ENCODE results near the gene RETREG1.
A peak's percentile ranks its signal among the peaks of the same experiment; 100 is the strongest.

RETREG1 gene

GRCh38 chr5:16664368-16664767 lies 47.6 kb upstream of the RETREG1 start:
- Histone ChIP-seq H3K4me1 (ENCODE audit: control insufficient read depth in 2 of 2, insufficient read depth in 1 of 2, low read depth in 1 of 2, low read length in 2 of 2) (no peaks in the 10 kb centered on the region), H3K79me1 (ENCODE audit: low read depth, low read length) (peaks cover 2% of the 10 kb centered on the region)

GRCh38 chr5:16663840-16664239 lies 47.0 kb upstream of the RETREG1 start:
- Histone ChIP-seq H3K18ac (ENCODE audit: low read length) (no peak overlapping the region), H4K91ac (ENCODE audit: low read depth, low read length, poor library complexity) (no peak overlapping the region), H3K4me2 (ENCODE audit: insufficient read depth, low read length, poor library complexity, severe bottlenecking) (no peak overlapping the region), H3K4me3 (ENCODE audit: low read length in 2 of 2) (no peak overlapping the region), H3K27ac (replicated peaks; ENCODE audit: low read length) (no peak overlapping the region), H3K4me1 (ENCODE audit: control insufficient read depth in 2 of 2, insufficient read depth in 1 of 2, low read depth in 1 of 2, low read length in 2 of 2) (no peaks in the 10 kb centered on the region), H3K79me1 (ENCODE audit: low read depth, low read length) (peaks cover 2% of the 10 kb centered on the region), H3K36me3 (replicated peaks in 1 of 2; ENCODE audit: control insufficient read depth in 2 of 2, insufficient read depth in 2 of 2, low read length in 2 of 2) (peaks cover 33 to 55% of the 10 kb centered on the region in 2 donors), H2AK5ac (ENCODE audit: low read depth, low read length) (no peak overlapping the region), H2BK120ac (ENCODE audit: low read depth, low read length) (no peak overlapping the region), H3K23ac (ENCODE audit: low read depth, low read length, poor library complexity) (no peak overlapping the region), H4K8ac (ENCODE audit: low read depth, low read length) (no peak overlapping the region), H2BK15ac (ENCODE audit: low read length) (no peak overlapping the region), H3K27me3 (ENCODE audit: control insufficient read depth in 3 of 3, insufficient read depth in 3 of 3, low read depth in 1 of 3, low read length in 3 of 3) (no peaks in the 10 kb centered on the region), H3K9me3 (replicated peaks in 1 of 2; ENCODE audit: control insufficient read depth in 2 of 2, insufficient read depth in 1 of 2, low read depth in 1 of 2, low read length in 2 of 2) (no peaks in the 10 kb centered on the region), H2BK5ac (ENCODE audit: low read length) (no peak overlapping the region), H3K9ac (ENCODE audit: low read depth, low read length, poor library complexity) (no peak overlapping the region), H2AFZ (ENCODE audit: low read length) (no peak overlapping the region), H2BK12ac (ENCODE audit: low read length) (no peak overlapping the region), H3K14ac (ENCODE audit: low read length) (no peak overlapping the region), H3K4ac (ENCODE audit: low read length) (no peak overlapping the region)
- no CpG with 5 or more reads among the region's 4 CpGs for WGBS, 2 donors (ENCODE audit: extremely low coverage in 2 of 2, insufficient read length in 2 of 2, insufficient replicate concordance in 1 of 2)
- no peak for DNase-seq (ENCODE audit: low spot score)

More at GRCh38 chr5:16664368-16664767, 47.6 kb upstream of the RETREG1 start:
- Histone ChIP-seq H2BK5ac (ENCODE audit: low read length) (no peak overlapping the region), H3K18ac (ENCODE audit: low read length) (no peak overlapping the region), H3K36me3 (replicated peaks in 1 of 2; ENCODE audit: control insufficient read depth in 2 of 2, insufficient read depth in 2 of 2, low read length in 2 of 2) (peaks cover 34 to 60% of the 10 kb centered on the region in 2 donors), H4K8ac (ENCODE audit: low read depth, low read length) (peak overlapping the region; percentile 1), H3K4me3 (ENCODE audit: low read length in 2 of 2) (no peak overlapping the region), H3K27ac (replicated peaks; ENCODE audit: low read length) (no peak overlapping the region), H4K91ac (ENCODE audit: low read depth, low read length, poor library complexity) (no peak overlapping the region), H3K9me3 (replicated peaks in 1 of 2; ENCODE audit: control insufficient read depth in 2 of 2, insufficient read depth in 1 of 2, low read depth in 1 of 2, low read length in 2 of 2) (no peaks in the 10 kb centered on the region), H3K4ac (ENCODE audit: low read length) (no peak overlapping the region), H2BK15ac (ENCODE audit: low read length) (no peak overlapping the region), H3K23ac (ENCODE audit: low read depth, low read length, poor library complexity) (no peak overlapping the region), H3K4me2 (ENCODE audit: insufficient read depth, low read length, poor library complexity, severe bottlenecking) (no peak overlapping the region), H2BK120ac (ENCODE audit: low read depth, low read length) (no peak overlapping the region), H3K9ac (ENCODE audit: low read depth, low read length, poor library complexity) (no peak overlapping the region), H2AFZ (ENCODE audit: low read length) (no peak overlapping the region), H2BK12ac (ENCODE audit: low read length) (no peak overlapping the region), H2AK5ac (ENCODE audit: low read depth, low read length) (no peak overlapping the region), H3K14ac (ENCODE audit: low read length) (no peak overlapping the region), H3K27me3 (ENCODE audit: control insufficient read depth in 3 of 3, insufficient read depth in 3 of 3, low read depth in 1 of 3, low read length in 3 of 3) (no peaks in the 10 kb centered on the region)
- WGBS, 2 donors (ENCODE audit: extremely low coverage in 2 of 2, insufficient read length in 2 of 2, insufficient replicate concordance in 1 of 2), result no CpG with 5 or more reads among the region's 5 CpGs
- DNase-seq (ENCODE audit: low spot score), result no peak

GRCh38 chr5:16661713-16662112 lies 44.9 kb upstream of the RETREG1 start:
- Histone ChIP-seq H2BK120ac (ENCODE audit: low read depth, low read length) (no peak overlapping the region), H3K9ac (ENCODE audit: low read depth, low read length, poor library complexity) (no peak overlapping the region), H2BK15ac (ENCODE audit: low read length) (no peak overlapping the region), H2AK5ac (ENCODE audit: low read depth, low read length) (no peak overlapping the region), H3K27ac (replicated peaks; ENCODE audit: low read length) (no peak overlapping the region), H3K4me3 (ENCODE audit: low read length in 2 of 2) (no peak overlapping the region), H3K27me3 (ENCODE audit: control insufficient read depth in 3 of 3, insufficient read depth in 3 of 3, low read depth in 1 of 3, low read length in 3 of 3) (no peaks in the 10 kb centered on the region), H4K8ac (ENCODE audit: low read depth, low read length) (no peak overlapping the region), H3K4ac (ENCODE audit: low read length) (no peak overlapping the region), H3K18ac (ENCODE audit: low read length) (no peak overlapping the region), H2BK12ac (ENCODE audit: low read length) (no peak overlapping the region), H3K23ac (ENCODE audit: low read depth, low read length, poor library complexity) (no peak overlapping the region), H3K79me1 (ENCODE audit: low read depth, low read length) (peaks cover 2% of the 10 kb centered on the region), H3K14ac (ENCODE audit: low read length) (no peak overlapping the region), H3K9me3 (replicated peaks in 1 of 2; ENCODE audit: control insufficient read depth in 2 of 2, insufficient read depth in 1 of 2, low read depth in 1 of 2, low read length in 2 of 2) (no peaks in the 10 kb centered on the region), H3K36me3 (replicated peaks in 1 of 2; ENCODE audit: control insufficient read depth in 2 of 2, insufficient read depth in 2 of 2, low read length in 2 of 2) (peaks cover 14 to 33% of the 10 kb centered on the region in 2 donors), H3K4me1 (ENCODE audit: control insufficient read depth in 2 of 2, insufficient read depth in 1 of 2, low read depth in 1 of 2, low read length in 2 of 2) (no peaks in the 10 kb centered on the region), H2AFZ (ENCODE audit: low read length) (no peak overlapping the region), H4K91ac (ENCODE audit: low read depth, low read length, poor library complexity) (no peak overlapping the region), H3K4me2 (ENCODE audit: insufficient read depth, low read length, poor library complexity, severe bottlenecking) (no peak overlapping the region), H2BK5ac (ENCODE audit: low read length) (no peak overlapping the region)
- WGBS, 2 donors (ENCODE audit: extremely low coverage in 2 of 2, insufficient read length in 2 of 2, insufficient replicate concordance in 1 of 2), result no CpG with 5 or more reads among the region's 2 CpGs
- no peak for DNase-seq (ENCODE audit: low spot score)

- no CpG with 5 or more reads among the region's 5 CpGs for WGBS, 2 donors (ENCODE audit: extremely low coverage in 2 of 2, insufficient read length in 2 of 2, insufficient replicate concordance in 1 of 2)
- H4K8ac ChIP-seq (ENCODE audit: low read depth, low read length), result no peak overlapping the region
- H3K14ac ChIP-seq (ENCODE audit: low read length), result no peak overlapping the region
- H3K9ac ChIP-seq (ENCODE audit: low read depth, low read length, poor library complexity), result no peak overlapping the region
- DNase-seq (ENCODE audit: low spot score), result no peak
- H2BK15ac ChIP-seq (ENCODE audit: low read length), result no peak overlapping the region
- H2AFZ ChIP-seq (ENCODE audit: low read length), result no peak overlapping the region
- H3K4me1 ChIP-seq (ENCODE audit: control insufficient read depth in 2 of 2, insufficient read depth in 1 of 2, low read depth in 1 of 2, low read length in 2 of 2), result no peaks in the 10 kb centered on the region
- H2BK12ac ChIP-seq (ENCODE audit: low read length), result no peak overlapping the region
- no peak overlapping the region for H3K18ac ChIP-seq (ENCODE audit: low read length)
- H4K91ac ChIP-seq (ENCODE audit: low read depth, low read length, poor library complexity), result no peak overlapping the region
- no peaks in the 10 kb centered on the region for H3K9me3 ChIP-seq (replicated peaks in 1 of 2; ENCODE audit: control insufficient read depth in 2 of 2, insufficient read depth in 1 of 2, low read depth in 1 of 2, low read length in 2 of 2)
- peaks cover 8 to 26% of the 10 kb centered on the region in 2 donors for H3K36me3 ChIP-seq (replicated peaks in 1 of 2; ENCODE audit: control insufficient read depth in 2 of 2, insufficient read depth in 2 of 2, low read length in 2 of 2)
- no peak overlapping the region for H3K4me3 ChIP-seq (ENCODE audit: low read length in 2 of 2)
- no peak overlapping the region for H3K23ac ChIP-seq (ENCODE audit: low read depth, low read length, poor library complexity)
- H2BK120ac ChIP-seq (ENCODE audit: low read depth, low read length), result no peak overlapping the region
- no peak overlapping the region for H2BK5ac ChIP-seq (ENCODE audit: low read length)
- H3K27ac ChIP-seq (replicated peaks; ENCODE audit: low read length), result no peak overlapping the region
- H3K79me1 ChIP-seq (ENCODE audit: low read depth, low read length), result no peaks in the 10 kb centered on the region
- no peaks in the 10 kb centered on the region for H3K27me3 ChIP-seq (ENCODE audit: control insufficient read depth in 3 of 3, insufficient read depth in 3 of 3, low read depth in 1 of 3, low read length in 3 of 3)
- H3K4ac ChIP-seq (ENCODE audit: low read length), result no peak overlapping the region
- no peak overlapping the region for H3K4me2 ChIP-seq (ENCODE audit: insufficient read depth, low read length, poor library complexity, severe bottlenecking)
- H2AK5ac ChIP-seq (ENCODE audit: low read depth, low read length), result no peak overlapping the region
These were observed 44.2 kb upstream of the RETREG1 start for GRCh38 chr5:16660982-16661381.
